K562 (cell line): ENCODE measurements around the gene TMEM273. TPM values are rescaled to one million over a fixed set of nuclear protein-coding genes. Genes with fewer than 3 reads are reported as not detected.

Experiments used
- C11orf30 ChIP-seq: fragments of 450-650 bp; IDR thresholded peaks from 2 replicates; pipeline ENCODE4 v1.6.1; 2016; ENCODE audit warnings: low read depth, mild to moderate bottlenecking
- KDM5B ChIP-seq: fragments of 200-600 bp; sonication (generic); IDR thresholded peaks from 2 replicates; pipeline ENCODE4 v1.6.1; 2012; ENCODE audit warnings: low read depth, mild to moderate bottlenecking, moderate library complexity, low read length, control low read depth, inconsistent platforms; ENCODE audit not compliant: insufficient replicate concordance
- RERE ChIP-seq: sonication (generic); formaldehyde crosslinking; IDR thresholded peaks from 2 replicates; pipeline ENCODE4 v1.8.0; 2023; ENCODE audit warnings: missing genetic modification reagents, mild to moderate bottlenecking, borderline replicate concordance
- polyA plus RNA-seq, 8 experiments: library from polyadenylated mRNA; depleted of rRNA in 4 of 8; stranded (reverse) in 5 of 8; unstranded in 3 of 8; fragments of >200 nt; fragmentation: Nextera tagmentation in 2 of 8; fragmentation: Illumina TruSeq in 1 of 8; extraction: Ambion mirVana in 2 of 8; extraction: Trizol in 1 of 8; gene quantifications; 2 replicates each; pipeline versions ENCODE4 v1.2.1 to v1.2.3, GENCODE V29; 2011 to 2014; ENCODE audit warnings: inconsistent platforms in 1 of 8, missing spikeins in 1 of 8
- total RNA-seq, 7 experiments: library from RNA; depleted of rRNA in 6 of 7; stranded (reverse); fragments of >200 nt in 6 of 7; fragmentation: Illumina TruSeq in 2 of 7; extraction: Trizol in 2 of 7; gene quantifications; 2 replicates each; pipeline versions ENCODE4 v1.2.1 to v1.2.3, GENCODE V29; 2011 to 2021; ENCODE audit warnings: low replicate concordance in 1 of 7
- TF ChIP-seq, protein P1 (sequence below): sonication (generic); formaldehyde crosslinking; IDR thresholded peaks from 2 replicates; pipeline ENCODE4 v1.8.1; 2023; ENCODE audit warnings: mild to moderate bottlenecking, missing genetic modification reagents

The TMEM273 gene
- total and polyA plus RNA-seq, 9 of the 15 experiments (the other 6 are each of a cell fraction or from before 2014, with no cell fraction given): 39.2 to 131 (median 95.6) TPM

DNA sequence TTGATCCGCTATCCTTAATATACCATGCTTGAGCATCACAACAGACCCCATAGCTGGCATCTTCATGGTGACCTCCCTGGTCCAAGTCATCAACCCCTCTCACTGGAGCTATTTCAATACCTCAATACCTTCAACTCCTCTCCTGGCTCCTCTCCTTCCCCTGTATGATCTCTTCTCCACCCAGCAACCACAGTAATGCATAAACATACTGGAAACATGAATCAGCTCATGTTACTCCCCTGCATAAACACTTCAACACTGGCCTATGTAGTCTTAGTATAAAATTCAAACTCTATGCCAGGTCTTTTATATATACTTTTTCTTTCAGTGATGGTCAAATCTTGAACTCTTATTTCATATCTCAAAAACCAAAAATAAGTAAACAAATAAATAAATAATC is 31.8 kb upstream of the TMEM273 start (continued):
- TF ChIP-seq RERE (CRISPR knock-in tag) (no peak), KDM5B (no peak), C11orf30 (no peak)
- TF ChIP-seq, protein P1, sequence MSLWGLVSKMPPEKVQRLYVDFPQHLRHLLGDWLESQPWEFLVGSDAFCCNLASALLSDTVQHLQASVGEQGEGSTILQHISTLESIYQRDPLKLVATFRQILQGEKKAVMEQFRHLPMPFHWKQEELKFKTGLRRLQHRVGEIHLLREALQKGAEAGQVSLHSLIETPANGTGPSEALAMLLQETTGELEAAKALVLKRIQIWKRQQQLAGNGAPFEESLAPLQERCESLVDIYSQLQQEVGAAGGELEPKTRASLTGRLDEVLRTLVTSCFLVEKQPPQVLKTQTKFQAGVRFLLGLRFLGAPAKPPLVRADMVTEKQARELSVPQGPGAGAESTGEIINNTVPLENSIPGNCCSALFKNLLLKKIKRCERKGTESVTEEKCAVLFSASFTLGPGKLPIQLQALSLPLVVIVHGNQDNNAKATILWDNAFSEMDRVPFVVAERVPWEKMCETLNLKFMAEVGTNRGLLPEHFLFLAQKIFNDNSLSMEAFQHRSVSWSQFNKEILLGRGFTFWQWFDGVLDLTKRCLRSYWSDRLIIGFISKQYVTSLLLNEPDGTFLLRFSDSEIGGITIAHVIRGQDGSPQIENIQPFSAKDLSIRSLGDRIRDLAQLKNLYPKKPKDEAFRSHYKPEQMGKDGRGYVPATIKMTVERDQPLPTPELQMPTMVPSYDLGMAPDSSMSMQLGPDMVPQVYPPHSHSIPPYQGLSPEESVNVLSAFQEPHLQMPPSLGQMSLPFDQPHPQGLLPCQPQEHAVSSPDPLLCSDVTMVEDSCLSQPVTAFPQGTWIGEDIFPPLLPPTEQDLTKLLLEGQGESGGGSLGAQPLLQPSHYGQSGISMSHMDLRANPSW (CRISPR knock-in tag): no peak
